HG02840 (cell line): ENCODE measurements around the gene RPS14.

Experiments
- ATAC-seq: cut with Tn5 transposase; IDR thresholded peaks from one replicate; pipeline ENCODE4 v1.9.1; 2021; ENCODE audit warnings: mild to moderate bottlenecking, moderate library complexity, moderate number of reproducible peaks; ENCODE audit not compliant: unreplicated experiment, low FRiP score

Gene RPS14

GRCh38 chr5:150402229-150402773, 47.2 kb downstream of the RPS14 start:
- ATAC-seq: no peak

- no peak for ATAC-seq
Observed at GRCh38 chr5:150401376-150402228, 47.9 kb downstream of the RPS14 start.

GRCh38 chr5:150401076-150401375, 48.5 kb downstream of the RPS14 start:
- no peak for ATAC-seq

DNA sequence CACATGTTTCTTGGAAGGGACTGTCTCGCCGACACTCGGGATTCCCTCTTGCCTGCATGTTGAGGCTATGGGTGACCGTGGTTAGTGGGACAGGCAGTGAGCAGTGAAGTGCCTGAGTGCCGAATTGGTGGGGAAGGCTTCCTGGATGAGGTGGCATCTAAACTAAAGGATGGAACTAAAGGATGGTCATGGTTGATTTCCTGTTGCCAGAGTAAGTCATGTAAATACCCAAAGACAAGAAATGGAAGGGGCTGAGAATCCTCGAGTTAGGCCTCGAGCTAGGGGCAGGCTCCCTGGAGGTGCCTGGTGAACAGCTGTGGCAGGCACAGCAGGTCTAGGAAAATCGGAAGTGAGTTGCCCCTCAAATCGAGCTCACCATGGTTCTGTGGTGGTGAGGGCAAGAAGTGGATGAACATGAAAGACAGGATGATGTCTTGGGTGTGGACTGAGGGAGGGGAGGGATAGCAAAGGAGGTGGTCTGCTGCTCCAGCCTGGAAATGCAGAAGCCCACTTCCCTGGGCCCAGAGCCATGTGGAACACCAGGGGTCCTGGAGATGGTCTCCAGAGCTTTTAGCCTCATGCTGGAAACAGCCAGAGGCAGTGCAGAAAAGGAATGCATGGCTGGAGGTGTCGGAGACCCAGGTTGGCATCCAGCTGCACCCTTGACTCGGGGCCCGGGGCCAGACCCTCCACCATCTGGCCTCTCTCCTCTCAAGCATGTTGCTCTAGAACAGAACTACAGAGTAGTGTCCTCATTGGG, 49.0 kb downstream of the RPS14 start:
- no peak for ATAC-seq

DNA sequence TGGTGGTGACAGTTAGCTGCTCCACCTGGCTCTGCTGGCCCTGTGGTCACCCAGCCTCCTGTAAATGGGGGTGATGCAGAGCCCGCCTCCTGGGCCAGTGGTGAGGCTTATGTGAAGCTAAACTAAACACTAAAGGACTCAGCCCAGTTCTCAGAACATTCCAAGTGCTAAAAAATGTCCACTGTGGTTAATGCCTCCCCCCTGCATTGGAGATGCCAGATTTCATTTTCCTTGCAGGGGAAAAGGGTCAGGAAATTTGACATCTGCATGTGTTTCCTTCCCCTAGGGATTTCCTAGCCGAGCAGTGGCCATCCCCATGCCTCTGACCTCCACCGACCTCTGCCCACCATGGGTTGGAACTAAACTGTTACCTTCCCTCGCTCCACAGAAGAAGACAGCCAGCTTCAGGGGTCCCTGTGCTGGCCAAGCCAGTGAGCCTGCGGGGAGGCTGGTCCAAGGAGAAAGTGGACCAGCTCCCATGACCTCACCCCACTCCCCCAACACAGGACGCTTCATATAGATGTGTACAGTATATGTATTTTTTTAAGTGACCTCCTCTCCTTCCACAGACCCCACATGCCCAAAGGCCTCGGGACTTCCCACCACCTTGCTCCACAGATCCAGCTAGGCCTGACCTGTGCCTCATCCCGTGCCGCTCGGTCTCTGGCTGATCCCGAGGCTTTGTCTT, 49.9 kb downstream of the RPS14 start:
- no peak for ATAC-seq

DNA sequence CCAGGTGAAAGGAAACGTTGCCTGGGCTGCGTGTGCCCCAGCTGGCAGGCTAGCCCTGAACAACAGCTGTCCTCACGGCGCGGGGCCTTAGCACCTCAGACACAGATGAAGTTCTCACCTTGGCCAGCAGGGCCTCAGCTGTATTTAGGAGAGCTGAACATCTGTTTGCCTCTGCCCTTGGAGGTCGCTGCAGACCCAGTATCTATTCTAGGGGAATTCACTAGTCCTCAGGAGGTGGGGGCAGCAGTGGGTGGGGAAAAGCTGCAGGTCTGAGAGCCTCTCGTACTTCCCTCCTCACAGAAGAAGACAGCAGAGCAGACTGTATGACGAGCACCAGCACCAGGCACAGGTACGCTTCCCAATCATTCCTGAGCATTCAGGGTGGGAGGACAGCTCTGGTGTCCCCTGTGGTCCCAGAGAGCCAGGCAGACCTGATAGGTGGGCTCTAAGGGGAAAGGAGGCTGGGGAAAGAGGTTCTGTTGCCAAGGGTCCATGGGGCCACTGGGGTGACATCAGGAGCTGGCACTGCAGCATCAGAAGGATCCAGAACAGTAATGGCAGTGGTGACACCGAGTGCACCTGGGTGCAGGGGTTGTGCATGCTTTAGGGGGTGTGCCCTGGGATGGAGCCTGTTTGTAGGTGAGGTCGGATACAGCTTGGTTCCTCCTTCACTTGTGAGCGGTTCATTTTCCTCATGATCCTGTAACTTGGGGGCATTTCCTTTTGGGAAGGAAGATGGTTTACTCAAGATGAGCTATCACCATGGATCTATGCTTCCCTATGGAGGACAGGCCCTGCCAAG, 50.6 kb downstream of the RPS14 start:
- no peak for ATAC-seq

DNA sequence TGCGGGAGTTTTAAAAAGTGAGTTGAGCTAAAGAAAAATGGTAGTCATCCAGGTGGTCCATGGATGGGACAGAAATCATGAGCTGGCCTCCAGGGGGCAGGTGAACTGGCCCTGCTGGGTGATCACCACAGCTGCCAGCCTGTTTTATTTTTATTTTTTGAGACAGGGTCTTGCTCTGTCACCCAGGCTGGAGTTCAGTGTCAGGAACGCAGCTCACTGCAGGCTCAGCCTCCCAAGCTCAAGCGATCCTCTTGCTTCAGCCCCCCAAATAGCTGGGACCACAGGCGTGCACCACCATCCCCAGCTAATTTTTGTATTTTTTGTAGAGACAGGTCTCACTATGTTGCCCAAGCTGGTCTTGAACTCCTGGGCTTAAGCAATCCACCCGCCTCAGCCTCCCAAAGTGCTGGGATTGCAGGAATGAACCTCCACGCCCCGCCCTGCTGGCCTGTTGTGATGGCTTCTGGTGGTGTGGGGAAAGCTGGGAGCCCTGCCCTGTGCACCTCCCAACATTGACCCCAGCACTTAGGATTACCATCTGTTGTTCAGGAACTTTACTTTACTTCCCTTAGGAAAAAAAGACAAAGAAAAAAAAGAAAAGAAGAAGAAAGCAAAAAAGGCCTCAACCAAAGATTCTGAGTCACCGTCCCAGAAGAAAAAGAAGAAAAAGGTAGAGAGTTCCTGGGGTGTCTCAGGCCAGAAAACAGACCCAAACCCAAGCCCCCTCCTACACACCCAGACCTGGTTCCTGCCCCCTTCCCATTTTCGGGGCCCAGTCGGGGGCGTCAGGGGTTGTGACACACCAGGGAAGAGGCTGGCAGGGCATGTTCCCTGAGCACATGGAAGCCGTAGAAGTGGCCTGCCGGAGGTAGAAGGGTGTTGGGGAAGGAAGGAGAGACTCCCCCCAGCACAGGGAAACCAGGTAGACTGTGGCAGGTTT, 51.5 kb downstream of the RPS14 start:
- no peak for ATAC-seq

DNA sequence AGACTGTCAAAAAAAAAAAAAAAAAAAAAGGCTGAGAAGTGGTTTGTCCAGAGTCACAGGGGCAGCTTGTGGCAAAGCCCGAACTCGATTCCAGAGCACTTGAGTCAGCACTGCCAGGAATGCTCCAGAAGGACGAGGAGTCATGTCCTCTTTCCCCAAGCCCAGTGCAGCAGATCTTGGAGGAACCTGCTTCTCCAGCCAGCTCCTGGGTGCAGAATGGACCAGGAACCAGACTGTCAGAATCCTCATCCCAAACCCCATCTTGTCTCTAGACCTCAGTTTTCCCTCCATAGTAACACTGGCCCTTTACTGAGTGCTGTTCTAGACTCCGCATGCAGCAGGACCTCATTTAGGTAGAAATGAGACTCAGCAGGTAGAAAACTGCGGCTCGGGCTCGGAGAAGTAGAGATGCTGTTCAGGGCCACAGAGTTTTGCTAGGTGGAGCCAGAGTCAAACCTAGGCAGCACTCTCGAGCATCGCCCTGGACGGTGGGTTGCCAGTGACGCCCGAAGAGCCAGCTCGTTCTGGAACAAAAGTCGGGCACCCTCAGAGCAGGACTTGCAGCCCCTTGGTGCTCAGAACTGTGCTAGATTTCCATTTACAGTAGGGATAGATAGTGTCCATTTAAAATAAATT, 52.3 kb downstream of the RPS14 start:
- ATAC-seq: no peak

GRCh38 chr5:150396267-150396666, 53.3 kb downstream of the RPS14 start:
- no peak for ATAC-seq

- ATAC-seq: no peak
Observed at GRCh38 chr5:150395688-150395975, 53.9 kb downstream of the RPS14 start.

DNA sequence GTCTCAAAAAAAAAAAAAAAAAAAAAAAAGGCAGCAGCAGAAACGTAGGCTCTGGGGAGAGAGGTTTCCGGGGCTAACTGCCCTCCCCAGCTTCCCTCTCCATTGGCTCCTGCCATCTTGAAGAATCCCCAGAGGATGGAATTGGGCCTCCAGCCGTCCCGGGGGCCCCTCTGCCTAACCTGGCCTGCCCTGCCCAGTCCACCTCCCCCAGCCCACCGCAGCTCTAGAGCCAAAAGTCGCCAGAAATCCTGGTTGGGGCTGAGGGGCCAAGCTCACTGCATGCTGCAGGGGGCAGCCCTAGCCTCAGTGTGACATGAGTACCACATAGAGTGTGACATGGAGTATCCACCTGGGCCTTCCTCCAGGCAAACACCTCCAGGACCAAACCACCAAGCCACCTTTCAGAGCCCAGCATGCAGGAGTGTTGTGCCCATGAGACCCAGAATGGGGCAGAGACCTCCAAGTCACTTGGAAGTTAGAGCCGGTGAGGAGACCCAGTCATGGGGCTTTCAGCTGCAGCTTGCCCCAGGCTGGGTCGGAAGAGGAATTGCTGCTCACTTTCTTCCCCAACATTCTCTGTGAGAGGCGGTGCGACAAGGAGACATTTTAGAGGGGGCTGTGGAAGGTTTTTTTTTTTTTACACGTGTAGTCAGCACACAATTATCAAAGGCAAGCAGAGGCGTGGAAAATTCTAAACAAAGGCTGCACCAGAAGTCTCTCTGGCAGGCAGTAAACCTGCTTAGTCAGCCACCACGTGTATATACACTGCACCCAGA, 54.4 kb downstream of the RPS14 start:
- no peak for ATAC-seq

- no peak for ATAC-seq
Observed at GRCh38 chr5:150394131-150394530, 55.4 kb downstream of the RPS14 start.

DNA sequence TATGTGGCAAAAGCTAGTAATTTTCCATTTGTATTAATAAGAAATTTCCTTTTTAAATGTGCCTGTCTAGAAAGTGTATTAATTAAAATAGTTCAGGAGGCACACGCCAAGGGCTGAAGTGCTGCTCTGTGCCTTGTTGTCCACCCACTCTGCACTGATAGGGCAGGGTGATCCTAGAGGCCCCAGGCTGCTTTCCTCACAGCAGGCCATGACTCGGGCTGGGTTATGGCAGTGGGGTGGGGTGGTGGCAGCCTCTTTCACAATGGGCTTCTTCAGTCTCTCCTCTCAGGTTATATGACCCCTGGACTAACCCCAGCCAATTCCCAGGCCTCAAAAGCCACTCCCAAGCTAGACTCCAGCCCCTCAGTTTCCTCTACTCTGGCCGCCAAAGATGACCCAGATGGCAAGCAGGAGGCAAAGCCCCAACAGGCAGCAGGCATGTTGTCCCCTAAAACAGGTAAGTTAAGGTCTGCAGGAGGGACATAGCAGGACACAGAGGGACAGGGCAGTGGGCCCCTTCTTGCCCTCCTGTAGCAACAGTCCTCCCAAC, 56.4 kb downstream of the RPS14 start:
- ATAC-seq: no peak

DNA sequence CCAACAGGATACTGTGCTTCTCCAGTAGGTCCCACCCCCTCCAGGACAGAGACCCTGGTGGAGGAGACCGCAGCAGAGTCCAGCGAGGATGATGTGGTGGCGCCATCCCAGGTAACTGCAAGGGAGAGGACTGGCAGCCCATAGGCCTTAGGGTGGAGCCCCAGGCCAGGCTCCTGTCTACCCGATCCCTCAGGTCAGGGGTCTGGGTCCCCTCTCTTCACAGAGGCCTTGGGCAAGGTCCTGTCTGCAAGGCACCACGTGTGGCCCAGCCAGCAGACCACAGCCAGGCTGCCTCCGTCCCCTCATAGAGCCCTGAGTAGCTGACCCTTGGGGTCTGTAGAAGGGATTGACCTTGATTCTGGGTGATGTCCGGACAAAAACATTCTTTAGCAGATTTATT, 56.9 kb downstream of the RPS14 start:
- no peak for ATAC-seq
